H1 (cell line): Measurements from ENCODE around the gene ARFGEF3. TPM values are rescaled to one million over a fixed set of nuclear protein-coding genes. Genes with fewer than 3 reads are reported as not detected.

ENCODE experiments used
- POLR2A ChIP-seq, 2 experiments: IDR thresholded peaks; 1 replicate in 1 of 2; 2 replicates in 1 of 2; pipeline ENCODE4 v1.6.1; 2011; ENCODE audit warnings: low read depth in 2 of 2, low read length in 2 of 2, mild to moderate bottlenecking in 2 of 2; ENCODE audit errors: control extremely low read depth in 1 of 2
- YY1 ChIP-seq: IDR thresholded peaks from 2 replicates; pipeline ENCODE4 v1.6.1; 2011; ENCODE audit warnings: low read depth, mild to moderate bottlenecking, low read length
- polyA plus RNA-seq, 7 experiments: library from polyadenylated mRNA; depleted of rRNA in 3 of 7; stranded (reverse) in 5 of 7; unstranded in 2 of 7; fragments of >200 nt in 5 of 7; fragments of 200-250 nt in 2 of 7; gene quantifications; 1 replicate in 5 of 7; 2 replicates in 1 of 7; 4 replicates in 1 of 7; pipeline versions ENCODE4 v1.2.1 to v1.2.3, GENCODE V29; 2011 to 2013; ENCODE audit warnings: missing spikeins in 2 of 7, mixed read lengths in 2 of 7
- total RNA-seq: library from RNA; stranded (reverse); fragmentation: NEBNext Ultra II Directional; extraction: Animal tissue kit (Norgen Biotek cat#: 25700); gene quantifications from 2 replicates; pipeline ENCODE4 v1.2.1, GENCODE V29; 2021
- TF ChIP-seq, protein P1 (sequence below), 3 experiments: IDR thresholded peaks; 1 replicate in 2 of 3; 2 replicates in 1 of 3; pipeline versions ENCODE4 v1.5.1 to v1.6.1; 2011; ENCODE audit warnings: low read length in 3 of 3, mild to moderate bottlenecking in 3 of 3, inconsistent platforms in 2 of 3, low read depth in 1 of 3, moderate library complexity in 1 of 3; ENCODE audit not compliant: insufficient read depth in 1 of 3; ENCODE audit errors: control extremely low read depth in 1 of 3
- TF ChIP-seq, protein P2 (sequence below): fragments of 300-600 bp; sonication (generic); IDR thresholded peaks from 2 replicates; pipeline ENCODE4 v1.7.1; 2012; ENCODE audit warnings: low read length, moderate library complexity, mild to moderate bottlenecking, inconsistent platforms; ENCODE audit not compliant: insufficient replicate concordance

ARFGEF3 gene
- total and polyA plus RNA-seq, 2 of the 8 experiments (the other 6 are each of a cell fraction or from before 2014, with no cell fraction given): 5.8 to 23.2 TPM

DNA sequence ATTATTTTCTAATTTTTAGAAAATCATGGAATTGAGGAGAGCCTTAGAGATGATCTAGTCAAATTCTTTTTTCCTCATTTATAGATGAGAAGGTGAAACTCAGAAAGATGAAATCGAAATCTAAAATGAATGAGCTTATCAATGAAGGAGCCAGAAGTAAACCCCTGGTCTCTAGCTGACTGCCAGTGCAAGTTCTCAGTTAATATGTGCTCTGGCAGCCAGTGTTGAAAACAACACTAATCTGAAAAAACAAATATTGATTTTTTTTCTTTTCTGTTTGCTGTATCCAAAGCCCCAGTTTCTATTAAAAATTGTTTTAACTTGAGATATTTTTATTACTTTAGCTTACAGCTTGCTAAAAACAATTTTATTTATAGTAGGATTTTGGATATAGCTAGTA lies 78.0 kb downstream of the ARFGEF3 start (continued):
- TF ChIP-seq, protein P1, sequence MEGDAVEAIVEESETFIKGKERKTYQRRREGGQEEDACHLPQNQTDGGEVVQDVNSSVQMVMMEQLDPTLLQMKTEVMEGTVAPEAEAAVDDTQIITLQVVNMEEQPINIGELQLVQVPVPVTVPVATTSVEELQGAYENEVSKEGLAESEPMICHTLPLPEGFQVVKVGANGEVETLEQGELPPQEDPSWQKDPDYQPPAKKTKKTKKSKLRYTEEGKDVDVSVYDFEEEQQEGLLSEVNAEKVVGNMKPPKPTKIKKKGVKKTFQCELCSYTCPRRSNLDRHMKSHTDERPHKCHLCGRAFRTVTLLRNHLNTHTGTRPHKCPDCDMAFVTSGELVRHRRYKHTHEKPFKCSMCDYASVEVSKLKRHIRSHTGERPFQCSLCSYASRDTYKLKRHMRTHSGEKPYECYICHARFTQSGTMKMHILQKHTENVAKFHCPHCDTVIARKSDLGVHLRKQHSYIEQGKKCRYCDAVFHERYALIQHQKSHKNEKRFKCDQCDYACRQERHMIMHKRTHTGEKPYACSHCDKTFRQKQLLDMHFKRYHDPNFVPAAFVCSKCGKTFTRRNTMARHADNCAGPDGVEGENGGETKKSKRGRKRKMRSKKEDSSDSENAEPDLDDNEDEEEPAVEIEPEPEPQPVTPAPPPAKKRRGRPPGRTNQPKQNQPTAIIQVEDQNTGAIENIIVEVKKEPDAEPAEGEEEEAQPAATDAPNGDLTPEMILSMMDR (IDR thresholded peaks at IDR 0.05; ENCODE audit: control extremely low read depth in 1 of 3, insufficient read depth in 1 of 3, low read depth in 1 of 3, low read length in 3 of 3): no peak
- TF ChIP-seq YY1 (no peak), POLR2A (IDR thresholded peaks at IDR 0.05; ENCODE audit: control extremely low read depth in 1 of 2, low read depth in 2 of 2, low read length in 2 of 2) (no peak)
- TF ChIP-seq, protein P2, sequence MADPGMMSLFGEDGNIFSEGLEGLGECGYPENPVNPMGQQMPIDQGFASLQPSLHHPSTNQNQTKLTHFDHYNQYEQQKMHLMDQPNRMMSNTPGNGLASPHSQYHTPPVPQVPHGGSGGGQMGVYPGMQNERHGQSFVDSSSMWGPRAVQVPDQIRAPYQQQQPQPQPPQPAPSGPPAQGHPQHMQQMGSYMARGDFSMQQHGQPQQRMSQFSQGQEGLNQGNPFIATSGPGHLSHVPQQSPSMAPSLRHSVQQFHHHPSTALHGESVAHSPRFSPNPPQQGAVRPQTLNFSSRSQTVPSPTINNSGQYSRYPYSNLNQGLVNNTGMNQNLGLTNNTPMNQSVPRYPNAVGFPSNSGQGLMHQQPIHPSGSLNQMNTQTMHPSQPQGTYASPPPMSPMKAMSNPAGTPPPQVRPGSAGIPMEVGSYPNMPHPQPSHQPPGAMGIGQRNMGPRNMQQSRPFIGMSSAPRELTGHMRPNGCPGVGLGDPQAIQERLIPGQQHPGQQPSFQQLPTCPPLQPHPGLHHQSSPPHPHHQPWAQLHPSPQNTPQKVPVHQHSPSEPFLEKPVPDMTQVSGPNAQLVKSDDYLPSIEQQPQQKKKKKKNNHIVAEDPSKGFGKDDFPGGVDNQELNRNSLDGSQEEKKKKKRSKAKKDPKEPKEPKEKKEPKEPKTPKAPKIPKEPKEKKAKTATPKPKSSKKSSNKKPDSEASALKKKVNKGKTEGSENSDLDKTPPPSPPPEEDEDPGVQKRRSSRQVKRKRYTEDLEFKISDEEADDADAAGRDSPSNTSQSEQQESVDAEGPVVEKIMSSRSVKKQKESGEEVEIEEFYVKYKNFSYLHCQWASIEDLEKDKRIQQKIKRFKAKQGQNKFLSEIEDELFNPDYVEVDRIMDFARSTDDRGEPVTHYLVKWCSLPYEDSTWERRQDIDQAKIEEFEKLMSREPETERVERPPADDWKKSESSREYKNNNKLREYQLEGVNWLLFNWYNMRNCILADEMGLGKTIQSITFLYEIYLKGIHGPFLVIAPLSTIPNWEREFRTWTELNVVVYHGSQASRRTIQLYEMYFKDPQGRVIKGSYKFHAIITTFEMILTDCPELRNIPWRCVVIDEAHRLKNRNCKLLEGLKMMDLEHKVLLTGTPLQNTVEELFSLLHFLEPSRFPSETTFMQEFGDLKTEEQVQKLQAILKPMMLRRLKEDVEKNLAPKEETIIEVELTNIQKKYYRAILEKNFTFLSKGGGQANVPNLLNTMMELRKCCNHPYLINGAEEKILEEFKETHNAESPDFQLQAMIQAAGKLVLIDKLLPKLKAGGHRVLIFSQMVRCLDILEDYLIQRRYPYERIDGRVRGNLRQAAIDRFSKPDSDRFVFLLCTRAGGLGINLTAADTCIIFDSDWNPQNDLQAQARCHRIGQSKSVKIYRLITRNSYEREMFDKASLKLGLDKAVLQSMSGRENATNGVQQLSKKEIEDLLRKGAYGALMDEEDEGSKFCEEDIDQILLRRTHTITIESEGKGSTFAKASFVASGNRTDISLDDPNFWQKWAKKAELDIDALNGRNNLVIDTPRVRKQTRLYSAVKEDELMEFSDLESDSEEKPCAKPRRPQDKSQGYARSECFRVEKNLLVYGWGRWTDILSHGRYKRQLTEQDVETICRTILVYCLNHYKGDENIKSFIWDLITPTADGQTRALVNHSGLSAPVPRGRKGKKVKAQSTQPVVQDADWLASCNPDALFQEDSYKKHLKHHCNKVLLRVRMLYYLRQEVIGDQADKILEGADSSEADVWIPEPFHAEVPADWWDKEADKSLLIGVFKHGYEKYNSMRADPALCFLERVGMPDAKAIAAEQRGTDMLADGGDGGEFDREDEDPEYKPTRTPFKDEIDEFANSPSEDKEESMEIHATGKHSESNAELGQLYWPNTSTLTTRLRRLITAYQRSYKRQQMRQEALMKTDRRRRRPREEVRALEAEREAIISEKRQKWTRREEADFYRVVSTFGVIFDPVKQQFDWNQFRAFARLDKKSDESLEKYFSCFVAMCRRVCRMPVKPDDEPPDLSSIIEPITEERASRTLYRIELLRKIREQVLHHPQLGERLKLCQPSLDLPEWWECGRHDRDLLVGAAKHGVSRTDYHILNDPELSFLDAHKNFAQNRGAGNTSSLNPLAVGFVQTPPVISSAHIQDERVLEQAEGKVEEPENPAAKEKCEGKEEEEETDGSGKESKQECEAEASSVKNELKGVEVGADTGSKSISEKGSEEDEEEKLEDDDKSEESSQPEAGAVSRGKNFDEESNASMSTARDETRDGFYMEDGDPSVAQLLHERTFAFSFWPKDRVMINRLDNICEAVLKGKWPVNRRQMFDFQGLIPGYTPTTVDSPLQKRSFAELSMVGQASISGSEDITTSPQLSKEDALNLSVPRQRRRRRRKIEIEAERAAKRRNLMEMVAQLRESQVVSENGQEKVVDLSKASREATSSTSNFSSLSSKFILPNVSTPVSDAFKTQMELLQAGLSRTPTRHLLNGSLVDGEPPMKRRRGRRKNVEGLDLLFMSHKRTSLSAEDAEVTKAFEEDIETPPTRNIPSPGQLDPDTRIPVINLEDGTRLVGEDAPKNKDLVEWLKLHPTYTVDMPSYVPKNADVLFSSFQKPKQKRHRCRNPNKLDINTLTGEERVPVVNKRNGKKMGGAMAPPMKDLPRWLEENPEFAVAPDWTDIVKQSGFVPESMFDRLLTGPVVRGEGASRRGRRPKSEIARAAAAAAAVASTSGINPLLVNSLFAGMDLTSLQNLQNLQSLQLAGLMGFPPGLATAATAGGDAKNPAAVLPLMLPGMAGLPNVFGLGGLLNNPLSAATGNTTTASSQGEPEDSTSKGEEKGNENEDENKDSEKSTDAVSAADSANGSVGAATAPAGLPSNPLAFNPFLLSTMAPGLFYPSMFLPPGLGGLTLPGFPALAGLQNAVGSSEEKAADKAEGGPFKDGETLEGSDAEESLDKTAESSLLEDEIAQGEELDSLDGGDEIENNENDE: no peak
- TF ChIP-seq, all 59 proteins: peak for 0
